GM12801 (cell line): ENCODE measurements around the gene LYSMD2.

Experiments used
- CTCF ChIP-seq: IDR thresholded peaks from one replicate; pipeline ENCODE4 v1.5.1; 2011; ENCODE audit warnings: control low read depth; ENCODE audit not compliant: insufficient read length; ENCODE audit errors: extremely low read depth

LYSMD2 gene, protein sequence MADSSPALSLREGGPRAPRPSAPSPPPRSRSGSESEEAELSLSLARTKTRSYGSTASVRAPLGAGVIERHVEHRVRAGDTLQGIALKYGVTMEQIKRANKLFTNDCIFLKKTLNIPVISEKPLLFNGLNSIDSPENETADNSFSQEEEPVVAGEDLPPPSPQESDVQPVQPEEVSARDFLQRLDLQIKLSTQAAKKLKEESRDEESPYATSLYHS

DNA sequence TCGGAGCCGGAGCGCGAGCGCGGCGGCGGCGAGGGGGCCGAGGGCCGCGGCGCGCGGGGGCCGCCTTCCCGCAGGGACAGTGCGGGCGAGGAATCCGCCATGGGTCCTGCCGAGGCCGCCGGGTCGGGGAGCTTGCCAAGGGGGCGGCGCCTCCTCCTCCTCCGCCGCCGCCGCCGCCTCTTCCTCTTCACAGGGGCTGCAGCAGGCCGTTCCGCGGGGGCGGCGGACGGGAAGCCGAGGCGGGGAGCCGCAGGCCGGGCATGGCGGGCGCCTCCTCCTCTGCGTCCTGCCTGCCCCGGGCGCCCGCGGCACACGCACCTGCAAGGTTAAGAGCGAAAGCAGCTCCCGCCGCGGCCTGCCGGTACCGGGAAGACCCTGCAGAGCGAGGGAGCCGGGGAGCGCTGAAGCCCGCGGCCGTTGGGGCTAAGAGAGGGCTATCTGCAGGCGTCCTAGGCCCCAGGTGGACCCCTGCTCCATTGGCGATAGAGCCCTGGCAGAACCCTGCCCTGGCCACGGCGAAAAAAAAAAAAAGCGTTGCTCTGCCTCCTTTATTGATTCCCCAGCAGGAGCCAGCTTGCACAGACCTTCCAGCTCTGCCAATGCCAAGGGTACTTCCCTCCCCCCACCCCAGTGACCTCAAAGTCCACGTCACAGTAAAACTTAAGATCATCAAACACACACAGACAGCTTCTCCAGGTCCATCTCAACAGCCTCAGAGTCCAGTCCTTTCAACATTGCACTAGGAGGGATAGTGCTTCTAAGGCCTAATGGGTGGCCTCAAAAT lies at the start of gene LYSMD2:
Gene LYSMD2 (minus strand): TSS at position 134 of the 784 bp plus-strand sequence. CDS start 33 bp downstream, at position 101.
- TF ChIP-seq CTCF, result no peak

GRCh38 chr15:51783967-51784366 lies 46.5 kb upstream of the LYSMD2 start:
- TF ChIP-seq CTCF, result no peak

- no peak for TF ChIP-seq CTCF
Observed at GRCh38 chr15:51782357-51782896, 45.0 kb upstream of the LYSMD2 start.

DNA sequence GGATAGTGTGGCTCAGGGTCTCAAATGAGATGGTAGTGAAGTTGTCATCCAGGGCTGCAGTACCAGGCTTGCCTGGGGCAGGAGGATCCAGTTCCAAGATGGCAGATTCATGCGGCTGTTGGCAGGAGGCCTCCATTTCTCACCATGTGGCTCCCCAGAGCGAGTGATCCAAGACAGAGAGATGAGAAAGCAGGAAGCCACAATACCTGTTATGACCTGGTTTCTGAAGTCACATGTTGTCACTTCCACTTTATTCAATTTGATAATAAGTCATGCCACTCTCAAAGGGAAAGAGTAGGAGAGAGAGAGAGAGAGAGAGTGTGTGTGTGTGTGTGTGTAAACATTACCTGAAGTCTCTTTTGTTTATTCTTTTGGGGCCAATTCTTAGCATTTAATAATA lies 44.1 kb upstream of the LYSMD2 start:
- TF ChIP-seq CTCF, result no peak

DNA sequence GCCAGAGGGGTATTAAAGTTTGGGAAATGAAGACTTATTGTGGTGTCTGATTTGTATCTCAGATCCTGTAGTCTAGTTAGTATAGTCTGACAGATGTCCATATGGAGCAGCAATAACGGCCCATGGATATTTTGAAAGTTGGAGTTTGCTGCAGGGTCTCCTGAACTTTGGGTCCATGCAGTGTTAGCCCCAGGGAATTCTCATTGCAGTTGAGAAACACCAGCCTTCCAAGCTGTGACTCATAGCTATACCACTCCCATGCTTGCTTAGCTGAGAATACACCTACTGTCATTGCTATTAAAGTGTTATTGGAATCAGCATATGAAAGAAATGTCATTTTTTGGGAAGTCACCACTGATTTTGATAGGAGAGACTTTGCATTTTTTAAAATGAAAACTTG lies 43.2 kb upstream of the LYSMD2 start:
- TF ChIP-seq CTCF, result no peak

GRCh38 chr15:51776952-51777569 lies 39.6 kb upstream of the LYSMD2 start:
- peak; percentile 4 for TF ChIP-seq CTCF
